NCI-H2029 (cell line): Measurements from ENCODE around the gene TIMMDC1.
A peak's percentile ranks its signal among the peaks of the same experiment; 100 is the strongest.

Source experiments
- DNase-seq: peaks from one replicate; lab custom pipeline; 2025; lab: John Stamatoyannopoulos, UW

TIMMDC1 gene

DNA sequence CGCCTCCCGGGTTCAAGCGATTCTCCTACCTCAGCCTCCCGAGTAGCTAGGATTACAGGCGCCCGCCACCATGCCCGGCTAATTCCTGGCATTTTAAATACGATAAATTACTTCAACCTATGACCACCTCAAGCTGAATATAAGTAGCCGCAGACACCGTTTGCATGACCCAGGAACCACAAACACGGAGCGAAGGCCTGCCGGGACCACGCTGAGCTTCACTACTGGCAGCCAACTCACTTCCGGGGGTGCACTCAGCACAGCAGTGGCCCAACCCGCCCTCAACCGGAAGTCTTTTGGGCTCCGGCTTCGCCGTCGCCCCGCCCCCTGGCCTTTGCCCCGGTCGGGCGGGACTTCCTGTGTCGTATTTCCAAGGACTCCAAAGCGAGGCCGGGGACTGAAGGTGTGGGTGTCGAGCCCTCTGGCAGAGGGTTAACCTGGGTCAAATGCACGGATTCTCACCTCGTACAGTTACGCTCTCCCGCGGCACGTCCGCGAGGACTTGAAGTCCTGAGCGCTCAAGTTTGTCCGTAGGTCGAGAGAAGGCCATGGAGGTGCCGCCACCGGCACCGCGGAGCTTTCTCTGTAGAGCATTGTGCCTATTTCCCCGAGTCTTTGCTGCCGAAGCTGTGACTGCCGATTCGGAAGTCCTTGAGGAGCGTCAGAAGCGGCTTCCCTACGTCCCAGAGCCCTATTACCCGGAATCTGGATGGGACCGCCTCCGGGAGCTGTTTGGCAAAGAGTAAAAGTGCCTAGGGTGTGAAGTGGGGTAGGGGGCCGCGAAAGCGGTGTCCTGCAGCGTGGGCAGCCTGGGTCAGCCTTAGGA lies at the start of gene TIMMDC1:
Gene TIMMDC1, plus strand, starts transcription at position 362 of the 826 bp plus-strand sequence. Its CDS starts 187 bp downstream, at position 549.
- DNase-seq: peak; percentile 97

DNA sequence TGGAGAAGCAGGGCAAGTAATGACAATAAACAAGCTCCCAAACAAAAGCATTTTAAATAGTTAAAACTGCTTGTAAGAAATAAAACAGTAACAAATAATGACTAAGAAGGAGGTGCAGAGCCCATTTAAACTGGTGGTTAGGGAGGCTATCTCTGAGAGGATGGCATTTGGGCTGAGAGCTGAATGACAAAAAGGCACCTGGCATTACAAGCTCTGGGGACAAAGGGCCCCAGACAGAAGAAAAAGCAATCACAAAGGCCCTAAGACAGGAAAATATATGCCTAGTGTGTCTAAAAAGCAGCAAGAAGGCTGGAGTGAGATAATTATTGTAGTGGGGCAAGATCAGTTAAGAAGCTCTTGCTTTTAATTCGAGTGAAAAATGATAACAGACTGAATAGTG lies 44.5 kb upstream of the TIMMDC1 start:
- DNase-seq: no peak

DNA sequence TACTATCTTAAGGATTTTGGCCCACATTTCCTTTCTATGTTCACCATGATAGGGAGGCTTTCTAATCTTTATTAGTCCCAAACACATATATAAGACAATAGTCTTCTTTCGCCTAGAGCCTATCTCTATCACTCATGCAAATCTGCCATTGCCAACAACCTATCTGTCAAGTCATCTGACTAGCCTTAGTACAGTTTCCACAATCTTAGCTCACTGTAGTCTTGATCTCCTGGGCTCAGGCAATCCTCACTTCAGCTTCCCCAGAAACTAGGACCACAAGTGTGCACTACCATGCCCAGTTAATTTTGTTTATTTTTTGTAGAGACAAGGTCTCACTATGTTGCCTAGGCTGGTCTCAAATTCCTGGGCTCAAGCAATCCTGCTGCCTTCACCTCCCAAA lies 41.9 kb upstream of the TIMMDC1 start:
- DNase-seq: no peak

GRCh38 chr3:119457246-119457645 lies 41.1 kb upstream of the TIMMDC1 start:
- DNase-seq: no peak

GRCh38 chr3:119463171-119464169 lies 34.9 kb upstream of the TIMMDC1 start, which contains the start of gene TMEM39A:
Gene TMEM39A, minus strand, starts transcription at chr3:119463615. Its CDS starts 1,541 bp downstream, at chr3:119462074.
- DNase-seq: peak; percentile 98

DNA sequence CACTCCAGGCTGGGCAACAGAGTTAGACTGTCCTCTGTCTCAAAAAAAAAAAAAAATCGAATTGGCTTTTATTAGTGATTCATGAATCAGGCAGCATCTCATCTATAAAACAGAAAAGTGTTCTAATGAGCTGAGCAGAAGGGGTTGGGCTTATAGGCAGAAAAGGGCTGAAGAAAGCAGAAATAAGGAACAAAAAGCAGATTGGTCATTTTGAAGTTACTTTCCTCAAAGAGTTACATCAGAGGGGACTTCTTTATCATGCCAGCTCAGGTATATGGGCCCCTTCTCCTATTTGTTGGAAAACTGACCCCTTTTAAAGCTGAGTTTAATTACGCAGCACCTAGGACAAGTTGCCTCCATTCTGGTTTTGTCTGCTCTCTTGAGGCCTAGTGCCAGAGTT lies 30.3 kb upstream of the TIMMDC1 start:
- no peak for DNase-seq

DNA sequence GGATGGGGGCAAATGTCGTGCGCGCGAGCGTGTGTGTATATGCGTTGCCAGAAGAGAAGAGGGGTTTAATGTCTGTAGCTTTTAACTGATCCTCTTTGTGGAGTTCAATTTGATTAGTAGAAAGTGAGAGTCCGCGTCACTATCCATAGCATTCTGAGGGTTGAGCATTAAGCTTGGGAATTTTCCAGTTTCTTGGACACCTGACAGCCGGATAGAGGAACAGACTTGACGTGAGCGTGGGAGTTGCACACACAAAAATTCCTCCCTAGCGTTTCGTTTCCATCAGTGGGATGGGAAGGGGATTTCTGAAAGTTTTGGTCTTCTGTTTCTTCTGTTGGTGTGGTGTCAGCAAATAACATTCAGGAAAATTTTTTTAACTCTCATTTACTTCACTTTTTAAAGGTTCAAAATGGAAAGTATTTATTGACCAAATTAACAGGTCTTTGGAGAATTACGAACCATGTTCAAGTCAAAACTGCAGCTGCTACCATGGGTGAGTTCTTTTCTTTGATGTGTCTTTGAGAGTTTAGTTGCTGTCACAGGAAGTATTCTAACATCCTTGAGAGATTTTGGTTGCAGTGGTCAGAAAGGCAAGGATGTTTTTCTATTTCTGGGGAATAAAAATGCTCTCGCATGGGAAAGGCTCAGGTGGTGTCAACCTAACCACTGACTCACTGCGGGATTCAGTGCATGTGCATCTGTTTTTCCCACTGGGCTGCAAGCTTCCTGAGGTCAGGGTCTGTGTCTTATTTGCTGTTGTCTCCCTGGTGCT lies 28.7 kb upstream of the TIMMDC1 start:
- peak; percentile 46 for DNase-seq

DNA sequence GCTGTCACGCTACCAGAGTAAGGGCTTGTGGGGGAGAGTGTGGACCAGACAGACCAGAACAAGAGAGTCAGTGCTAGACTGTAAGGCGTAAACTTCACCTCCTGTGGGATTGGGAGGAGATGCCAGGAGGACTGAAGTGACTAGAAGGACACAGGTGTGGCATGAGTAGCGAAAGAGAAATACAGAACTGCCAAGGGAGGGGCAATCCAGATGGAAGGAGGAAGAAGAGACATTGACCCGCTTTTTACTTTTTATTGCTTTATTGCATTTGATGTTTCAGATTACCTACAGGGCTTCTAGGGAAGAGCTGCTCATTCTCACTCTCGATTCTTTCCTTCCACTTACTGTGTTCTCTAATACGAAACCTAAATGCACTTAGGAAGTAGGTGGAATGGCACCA lies 27.5 kb upstream of the TIMMDC1 start:
- no peak for DNase-seq

- no peak for DNase-seq
Measured at GRCh38 chr3:119481079-119481478, 17.3 kb upstream of the TIMMDC1 start.

DNA sequence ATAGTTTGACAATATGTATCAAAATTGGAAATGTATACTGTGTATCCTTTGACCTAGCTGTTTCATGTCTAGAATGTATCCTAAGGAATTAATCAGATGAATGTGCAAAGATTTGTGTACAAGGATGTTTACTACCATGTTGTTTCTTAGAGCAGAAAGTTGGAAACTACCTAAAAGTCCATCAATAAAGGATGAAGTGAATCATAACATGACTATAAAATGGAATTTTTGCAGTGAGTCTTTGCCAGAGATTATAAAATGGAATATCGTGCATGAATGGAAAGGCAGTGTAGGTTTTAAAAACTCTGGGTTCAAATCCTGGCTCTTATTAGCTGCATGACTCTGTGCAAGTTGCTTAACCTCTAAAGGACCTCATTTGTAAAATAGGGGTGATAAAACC lies 15.2 kb upstream of the TIMMDC1 start:
- DNase-seq: no peak

GRCh38 chr3:119485563-119485962 lies 12.8 kb upstream of the TIMMDC1 start:
- DNase-seq: no peak

DNA sequence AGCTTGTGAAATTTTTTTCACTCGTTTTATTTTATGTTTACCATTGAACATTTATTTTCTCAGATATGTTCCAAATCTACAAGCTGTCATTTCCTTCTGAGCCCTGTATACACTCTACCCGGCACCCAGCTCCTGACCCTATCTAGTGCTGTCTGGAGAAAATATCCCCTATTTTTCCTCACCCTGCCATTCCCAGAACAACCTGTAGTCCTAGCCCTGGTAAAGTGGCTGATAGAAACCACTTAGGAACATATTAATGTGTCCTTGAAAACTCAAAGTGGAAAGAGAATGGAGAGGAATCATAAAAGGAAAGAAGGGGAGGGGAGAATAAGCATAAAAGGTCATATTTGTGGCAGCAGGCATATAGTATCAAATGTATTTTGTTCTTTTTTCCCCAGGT lies 8.2 kb upstream of the TIMMDC1 start:
- DNase-seq: no peak

GRCh38 chr3:119492128-119492527 lies 6.2 kb upstream of the TIMMDC1 start:
- no peak for DNase-seq

DNA sequence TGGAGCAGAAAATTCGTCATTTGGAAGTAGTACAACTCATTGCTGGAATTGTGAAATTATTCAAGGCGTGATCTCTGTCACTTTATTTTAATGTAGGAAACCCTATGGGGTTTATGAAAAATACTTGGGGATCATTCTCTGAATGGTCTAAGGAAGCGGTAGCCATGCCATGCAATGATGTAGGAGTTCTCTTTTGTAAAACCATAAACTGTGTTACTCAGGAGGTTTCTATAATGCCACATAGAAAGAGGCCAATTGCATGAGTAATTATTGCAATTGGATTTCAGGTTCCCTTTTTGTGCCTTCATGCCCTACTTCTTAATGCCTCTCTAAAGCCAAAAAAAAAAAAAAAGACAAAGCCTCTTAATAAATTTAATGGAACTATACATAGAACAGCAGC lies 5.5 kb upstream of the TIMMDC1 start:
- no peak for DNase-seq

DNA sequence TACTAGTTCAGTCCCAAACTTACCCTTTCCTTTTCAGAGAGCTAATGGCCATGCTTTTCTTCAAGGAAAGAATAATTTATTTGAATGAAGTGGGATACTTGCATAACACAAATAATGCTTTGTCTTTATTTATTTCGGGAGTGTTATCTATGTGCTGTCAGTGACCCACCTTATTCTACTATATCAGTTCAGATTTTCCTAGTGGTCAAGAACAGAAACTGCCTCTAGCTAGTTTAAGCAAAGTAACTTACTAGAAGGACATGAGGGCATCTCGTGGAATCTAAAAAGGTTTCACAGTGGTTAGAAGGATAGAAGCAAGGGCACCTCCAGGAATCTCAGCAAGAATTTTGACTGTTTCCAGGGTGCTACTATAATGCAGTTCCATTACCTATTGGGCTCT lies 3.8 kb upstream of the TIMMDC1 start:
- DNase-seq: no peak

DNA sequence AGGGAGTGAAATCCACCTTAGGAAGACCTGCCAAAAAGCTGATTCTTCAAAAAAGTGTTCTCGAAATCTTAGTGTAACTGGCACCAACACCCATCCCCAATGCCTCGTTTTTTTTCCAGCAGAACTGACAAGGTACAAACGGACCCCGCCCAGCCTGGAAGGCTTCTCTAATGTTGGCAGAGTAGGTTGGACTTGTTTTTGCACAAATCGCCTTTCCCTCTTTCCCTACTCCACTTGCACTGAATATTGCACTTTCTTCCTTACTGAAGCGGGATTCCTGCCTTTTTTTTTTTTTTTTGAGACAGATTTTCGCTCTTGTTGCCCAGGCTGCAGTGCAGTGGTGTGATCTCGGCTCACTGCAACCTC lies 544 bp upstream of the TIMMDC1 start:
- no peak for DNase-seq

DNA sequence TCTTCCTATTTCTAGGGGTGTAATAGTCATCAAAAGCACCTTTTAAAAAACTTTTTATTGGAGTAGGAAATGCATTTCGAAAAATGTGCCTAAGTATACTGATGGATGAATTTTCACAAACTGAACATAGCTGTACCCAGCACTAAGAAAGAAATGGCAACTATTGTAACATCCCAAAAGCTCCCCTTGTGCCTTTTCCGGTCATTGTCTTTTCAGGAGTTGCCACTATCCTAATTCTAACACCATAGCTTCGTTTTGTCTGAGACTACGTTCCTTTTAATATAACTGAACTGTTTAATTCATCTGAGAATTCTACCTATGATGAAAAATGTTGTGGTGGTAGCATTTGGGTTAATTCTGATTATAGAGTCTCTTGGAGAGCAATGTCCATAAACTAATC lies 1.9 kb downstream of the TIMMDC1 start:
- DNase-seq: no peak

GRCh38 chr3:119500901-119501300 lies 2.6 kb downstream of the TIMMDC1 start:
- no peak for DNase-seq

- no peak for DNase-seq
Measured at GRCh38 chr3:119506631-119507030, 8.3 kb downstream of the TIMMDC1 start.

GRCh38 chr3:119507404-119507803 lies 9.1 kb downstream of the TIMMDC1 start:
- DNase-seq: no peak

DNA sequence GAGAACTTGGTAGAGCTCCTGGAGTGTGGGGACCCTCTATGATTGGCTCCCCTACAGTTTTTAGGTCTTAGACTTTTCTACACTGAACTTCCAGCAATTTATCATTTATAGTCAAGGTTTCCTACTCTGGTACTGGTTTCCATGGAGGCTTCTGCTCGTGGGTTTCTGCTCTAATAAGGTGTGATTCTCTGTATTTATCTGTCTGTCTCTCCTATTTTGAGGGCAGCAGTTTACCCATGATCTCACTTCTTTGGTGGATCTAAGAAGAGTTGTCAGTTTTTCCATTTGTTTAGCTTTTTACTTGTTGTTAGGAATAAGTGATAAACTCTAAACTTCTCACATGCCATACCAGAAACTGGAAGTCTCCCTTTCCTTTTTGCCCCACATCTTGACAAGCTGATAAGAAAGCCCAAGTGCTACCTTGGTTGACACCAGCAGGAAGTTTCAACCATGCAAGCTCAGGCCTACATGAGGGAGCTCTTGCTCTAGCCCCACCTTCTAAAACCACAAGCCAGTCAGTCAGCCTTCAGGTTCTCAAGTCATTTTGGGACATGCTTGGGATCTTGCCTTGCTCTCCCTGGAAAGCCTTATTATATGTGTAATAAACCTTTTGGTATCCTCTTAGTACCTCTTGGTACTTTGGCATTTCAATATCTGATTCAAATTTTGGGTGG lies 10.0 kb downstream of the TIMMDC1 start:
- DNase-seq: no peak
